H9 (cell line): ENCODE results near the gene ATRX. TPM values are rescaled to one million over a fixed set of nuclear protein-coding genes. Genes with fewer than 3 reads are reported as not detected.

ENCODE experiments used
- DNase-seq: peaks from one replicate; pipeline ENCODE4 v3.0.0-alpha.2; 2017
- H2AFZ ChIP-seq: one replicate; pipeline ENCODE4 v1.6.1; 2013; ENCODE audit warnings: mild to moderate bottlenecking, low read length, control low read depth, moderate library complexity
- H2AK5ac ChIP-seq: 2 replicates; pipeline ENCODE4 v1.6.1; 2013; ENCODE audit warnings: low read length, control low read depth, mixed read lengths; ENCODE audit not compliant: insufficient read length
- H2BK120ac ChIP-seq: one replicate; pipeline ENCODE4 v1.6.1; 2013; ENCODE audit warnings: low read depth, mild to moderate bottlenecking, low read length, control low read depth, inconsistent platforms; ENCODE audit not compliant: poor library complexity, severe bottlenecking
- H2BK12ac ChIP-seq: 2 replicates; pipeline ENCODE4 v1.6.1; 2013; ENCODE audit warnings: low read length, control low read depth, mixed read lengths, low read depth; ENCODE audit not compliant: insufficient read length
- H2BK15ac ChIP-seq: 2 replicates; pipeline ENCODE4 v1.6.1; 2013; ENCODE audit warnings: low read depth, low read length, control low read depth
- H2BK20ac ChIP-seq: one replicate; pipeline ENCODE4 v1.6.1; 2013; ENCODE audit warnings: low read depth, mild to moderate bottlenecking, low read length, control low read depth, inconsistent platforms; ENCODE audit not compliant: poor library complexity, severe bottlenecking
- H2BK5ac ChIP-seq: 2 replicates; pipeline ENCODE4 v1.6.1; 2013; ENCODE audit warnings: low read length, control low read depth, mixed read lengths; ENCODE audit not compliant: insufficient read length
- H3K14ac ChIP-seq: 2 replicates; pipeline ENCODE4 v1.6.1; 2013; ENCODE audit warnings: low read length, control low read depth; ENCODE audit not compliant: insufficient read depth
- H3K18ac ChIP-seq: 2 replicates; pipeline ENCODE4 v1.6.1; 2013; ENCODE audit warnings: low read depth, mild to moderate bottlenecking, mixed read lengths, low read length, control low read depth; ENCODE audit not compliant: insufficient read length
- H3K23ac ChIP-seq: 2 replicates; pipeline ENCODE4 v1.6.1; 2013; ENCODE audit warnings: low read length, control low read depth, mixed read lengths, low read depth; ENCODE audit not compliant: insufficient read length
- H3K23me2 ChIP-seq: 2 replicates; pipeline ENCODE4 v1.6.1; 2013; ENCODE audit warnings: low read depth, mild to moderate bottlenecking, mixed read lengths, low read length, control low read depth; ENCODE audit not compliant: insufficient read length, poor library complexity, severe bottlenecking
- H3K27ac ChIP-seq: 2 replicates; pipeline ENCODE4 v1.5.1; 2013; ENCODE audit warnings: low read length, control low read depth, mixed read lengths, low read depth; ENCODE audit not compliant: insufficient read length
- H3K27me3 ChIP-seq: 2 replicates; pipeline ENCODE4 v1.6.1; 2013; ENCODE audit warnings: low read length, control low read depth, inconsistent platforms; ENCODE audit not compliant: insufficient read depth
- H3K4ac ChIP-seq: 2 replicates; pipeline ENCODE4 v1.6.1; 2013; ENCODE audit warnings: low read depth, mild to moderate bottlenecking, control low read depth, inconsistent platforms, low read length, moderate library complexity
- H3K4me1 ChIP-seq: 2 replicates; pipeline ENCODE4 v1.6.1; 2013; ENCODE audit warnings: low read length, control low read depth, inconsistent platforms; ENCODE audit not compliant: insufficient read depth
- H3K4me2 ChIP-seq: 2 replicates; pipeline ENCODE4 v1.6.1; 2013; ENCODE audit warnings: low read length, control low read depth, mixed read lengths; ENCODE audit not compliant: insufficient read length, insufficient read depth
- H3K56ac ChIP-seq: 2 replicates; pipeline ENCODE4 v1.6.1; 2013; ENCODE audit warnings: low read depth, mild to moderate bottlenecking, mixed read lengths, low read length, control low read depth; ENCODE audit not compliant: insufficient read length
- H3K79me1 ChIP-seq: 2 replicates; pipeline ENCODE4 v1.6.1; 2013; ENCODE audit warnings: low read depth, mild to moderate bottlenecking, moderate library complexity, low read length, control low read depth, inconsistent platforms; ENCODE audit not compliant: insufficient read depth, poor library complexity, severe bottlenecking
- H3K79me2 ChIP-seq: 2 replicates; pipeline ENCODE4 v1.6.1; 2013; ENCODE audit warnings: low read length, control low read depth, inconsistent platforms; ENCODE audit not compliant: insufficient read depth
- H3K9ac ChIP-seq: 2 replicates; pipeline ENCODE4 v1.6.1; 2013; ENCODE audit warnings: low read length, control low read depth, mixed read lengths; ENCODE audit not compliant: insufficient read length; ENCODE audit errors: extremely low read depth
- H3K9me3 ChIP-seq: one replicate; pipeline ENCODE4 v1.6.1; 2013; ENCODE audit warnings: low read depth, low read length, inconsistent platforms; ENCODE audit not compliant: control insufficient read depth
- H3T11ph ChIP-seq: one replicate; pipeline ENCODE4 v1.6.1; 2013; ENCODE audit warnings: mild to moderate bottlenecking, low read length, control low read depth, inconsistent platforms
- H4K20me1 ChIP-seq: one replicate; pipeline ENCODE4 v1.6.1; 2013; ENCODE audit not compliant: control insufficient read depth, insufficient read length, insufficient read depth
- H4K5ac ChIP-seq: 2 replicates; pipeline ENCODE4 v1.6.1; 2013; ENCODE audit warnings: low read depth, mild to moderate bottlenecking, mixed read lengths, low read length, control low read depth; ENCODE audit not compliant: insufficient read length
- H4K8ac ChIP-seq: replicated peaks from 2 replicates; pipeline ENCODE4 v1.6.1; 2013; ENCODE audit warnings: low read length, control low read depth, mixed read lengths, low read depth; ENCODE audit not compliant: insufficient read length
- H4K91ac ChIP-seq: 2 replicates; pipeline ENCODE4 v1.6.1; 2013; ENCODE audit warnings: low read depth, mild to moderate bottlenecking, moderate library complexity, mixed read lengths, low read length, control low read depth; ENCODE audit not compliant: insufficient read length
- H3K27ac Mint-ChIP-seq, 3 experiments: 2 replicates in 2 of 3; 3 replicates in 1 of 3; pipeline ENCODE4 v1.8.0; 2020 to 2021; ENCODE audit warnings: mixed read lengths in 3 of 3, mild to moderate bottlenecking in 1 of 3, moderate library complexity in 1 of 3
- H3K27me3 Mint-ChIP-seq: 2 replicates; pipeline ENCODE4 v1.8.0; 2021; ENCODE audit warnings: low read depth, mild to moderate bottlenecking, moderate library complexity, mixed read lengths
- H3K36me3 Mint-ChIP-seq, 3 experiments: 2 replicates in 2 of 3; 3 replicates in 1 of 3; pipeline ENCODE4 v1.8.0; 2020 to 2021; ENCODE audit warnings: low read depth in 3 of 3, mixed read lengths in 3 of 3; ENCODE audit not compliant: insufficient read depth in 1 of 3
- H3K4me1 Mint-ChIP-seq, 2 experiments: 2 replicates each; pipeline ENCODE4 v1.8.0; 2020; ENCODE audit warnings: mixed read lengths in 2 of 2
- H3K4me3 Mint-ChIP-seq, 2 experiments: 2 replicates in 1 of 2; 3 replicates in 1 of 2; pipeline ENCODE4 v1.8.0; 2020 to 2021; ENCODE audit warnings: mild to moderate bottlenecking in 2 of 2, mixed read lengths in 2 of 2, moderate library complexity in 1 of 2
- H3K9me3 Mint-ChIP-seq, 2 experiments: 2 replicates in 1 of 2; 3 replicates in 1 of 2; pipeline ENCODE4 v1.8.0; 2020; ENCODE audit warnings: mild to moderate bottlenecking in 2 of 2, mixed read lengths in 2 of 2, moderate library complexity in 1 of 2
- CTCF ChIP-seq: fragments of 200-600 bp; sonication (generic); conservative IDR thresholded peaks from 3 replicates; pipeline ENCODE4 v1.8.0; 2021; ENCODE audit warnings: antibody characterized with exemption, mild to moderate bottlenecking
- WGBS: extraction: QIAGEN DNeasy Blood & Tissue Kit; methylation state at CpG from one replicate; pipeline ENCODE4 v1.1.7; 2013; ENCODE audit warnings: missing lambda C conversion rate, low lambda C conversion rate, mixed read lengths; ENCODE audit not compliant: insufficient read length; ENCODE audit errors: extremely low coverage; 5-methylcytosine and 5-hydroxymethylcytosine counted together
- total RNA-seq: library from RNA; stranded (reverse); gene quantifications from 2 replicates; pipeline ENCODE4 v1.2.1, GENCODE V29; 2021

ATRX gene
- total RNA-seq, 1 experiment from 2014 or later, result 76.0 TPM

GRCh38 chrX:77505227-77505626 is 280.8 kb downstream of the ATRX start:
- H3K14ac ChIP-seq, result no peak overlapping the region
- TF ChIP-seq CTCF, result no peak

More at GRCh38 chrX:77505227-77505626, 280.8 kb downstream of the ATRX start:
- Histone ChIP-seq H3K9me3 (peaks cover 8% of the 10 kb centered on the region), H4K20me1 (no peaks in the 10 kb centered on the region), H2BK12ac (no peak overlapping the region), H3K56ac (no peak overlapping the region), H3K4me2 (no peak overlapping the region), H3K4me1 (no peaks in the 10 kb centered on the region; the same call in 1 of the 2 replicates), H3K79me1 (no peaks in the 10 kb centered on the region), H3K9ac (no peak overlapping the region), H3T11ph (no peak overlapping the region), H2AFZ (no peak overlapping the region), H2BK120ac (no peak overlapping the region), H4K91ac (no peak overlapping the region), H3K27me3 (no peaks in the 10 kb centered on the region), H2BK5ac (no peak overlapping the region), H4K5ac (no peak overlapping the region), H2AK5ac (no peak overlapping the region), H3K18ac (no peak overlapping the region), H3K23me2 (no peaks in the 10 kb centered on the region), H3K23ac (no peak overlapping the region), H2BK20ac (no peak overlapping the region), H3K79me2 (no peaks in the 10 kb centered on the region), H3K27ac (no peak overlapping the region), H2BK15ac (no peak overlapping the region), H3K4ac (no peak overlapping the region), H4K8ac (no peak overlapping the region)
- Mint-ChIP-seq H3K36me3 (peaks cover 10 to 30% (median 10%) of the 10 kb centered on the region in 3 experiments; a peak in 6 of 7 replicates), H3K27ac (peak overlapping the region in 1 of 3 experiments; percentile 26; a peak in 2 of 7 replicates), H3K27me3 (no peaks in the 10 kb centered on the region; the same call in 1 of the 2 replicates), H3K4me3 (no peak overlapping the region), H3K4me1 (peaks cover 4 to 12% of the 10 kb centered on the region in 2 experiments), H3K9me3 (peaks cover 36 to 41% of the 10 kb centered on the region in 2 experiments)
- no CpG with 5 or more reads among the region's 2 CpGs for WGBS
- DNase-seq, result no peak
